Endodermal cell (in vitro differentiated cells): ENCODE results near the gene GPX8. TPM values are rescaled to one million over a fixed set of nuclear protein-coding genes. Genes with fewer than 3 reads are reported as not detected.
A peak's percentile ranks its signal among the peaks of the same experiment; 100 is the strongest.

ENCODE experiments used
- DNase-seq: peaks from one replicate; pipeline ENCODE4 v3.0.0-alpha.2; 2017
- H3K27ac ChIP-seq: 2 replicates; pipeline ENCODE4 v1.5.1; 2013; ENCODE audit warnings: mild to moderate bottlenecking, low read depth, low read length, moderate library complexity
- H3K27me3 ChIP-seq: 2 replicates; pipeline ENCODE4 v1.6.1; 2013; ENCODE audit warnings: mild to moderate bottlenecking, low read length, moderate library complexity; ENCODE audit not compliant: insufficient read depth, control insufficient read depth, poor library complexity, severe bottlenecking
- H3K36me3 ChIP-seq: 2 replicates; pipeline ENCODE4 v1.7.0; 2013; ENCODE audit warnings: mild to moderate bottlenecking, low read length, moderate library complexity; ENCODE audit not compliant: control insufficient read depth, insufficient read depth
- H3K4me1 ChIP-seq: one replicate; pipeline ENCODE4 v1.7.0; 2013; ENCODE audit warnings: low read length; ENCODE audit not compliant: control insufficient read depth, insufficient read depth
- H3K4me3 ChIP-seq: 2 replicates; pipeline ENCODE4 v1.5.1; 2013; ENCODE audit warnings: mild to moderate bottlenecking, low read length, moderate library complexity
- H3K9ac ChIP-seq: 2 replicates; pipeline ENCODE4 v1.6.1; 2013; ENCODE audit warnings: mild to moderate bottlenecking, low read length, moderate library complexity; ENCODE audit not compliant: poor library complexity, severe bottlenecking; ENCODE audit errors: extremely low read depth
- H3K9me3 ChIP-seq: 2 replicates; pipeline ENCODE4 v1.6.1; 2013; ENCODE audit warnings: mild to moderate bottlenecking, low read length, moderate library complexity; ENCODE audit not compliant: control insufficient read depth
- H3K27ac Mint-ChIP-seq: 2 replicates; pipeline ENCODE4 v1.8.0; 2020; ENCODE audit warnings: mixed read lengths
- H3K27me3 Mint-ChIP-seq: 2 replicates; pipeline ENCODE4 v1.8.0; 2021; ENCODE audit warnings: mild to moderate bottlenecking, mixed read lengths; ENCODE audit not compliant: insufficient read depth
- H3K36me3 Mint-ChIP-seq: 2 replicates; pipeline ENCODE4 v1.8.0; 2020; ENCODE audit warnings: low read depth, mixed read lengths
- H3K4me1 Mint-ChIP-seq: 2 replicates; pipeline ENCODE4 v1.8.0; 2020; ENCODE audit warnings: mixed read lengths
- H3K4me3 Mint-ChIP-seq: 2 replicates; pipeline ENCODE4 v1.8.0; 2020; ENCODE audit warnings: mild to moderate bottlenecking, moderate library complexity, mixed read lengths
- H3K9me3 Mint-ChIP-seq: 2 replicates; pipeline ENCODE4 v1.8.0; 2020; ENCODE audit warnings: mild to moderate bottlenecking, mixed read lengths
- CTCF ChIP-seq: fragments of 200-600 bp; sonication (generic); conservative IDR thresholded peaks from 2 replicates; pipeline ENCODE4 v1.5.0; 2021; ENCODE audit warnings: antibody characterized with exemption, mild to moderate bottlenecking
- WGBS, 2 experiments: methylation state at CpG; one replicate each; pipeline versions ENCODE4 v1.1.5 to v1.1.7; 2013; ENCODE audit warnings: missing lambda C conversion rate in 2 of 2, mixed read lengths in 1 of 2; ENCODE audit not compliant: insufficient coverage in 1 of 2, insufficient read length in 1 of 2; 5-methylcytosine and 5-hydroxymethylcytosine counted together
- total RNA-seq, 2 donors: library from RNA; stranded (reverse); fragmentation: NEBNext Ultra II Directional in 1 of 2; extraction: Animal tissue kit (Norgen Biotek cat#: 25700) in 1 of 2; gene quantifications; 2 replicates in 1 of 2; 3 replicates in 1 of 2; pipeline ENCODE4 v1.2.1, GENCODE V29; 2021

Gene GPX8
- total RNA-seq, 2 donors from 2014 or later: 47.9 to 68.9 TPM

- peaks cover 17% of the 10 kb centered on the region for H3K4me1 Mint-ChIP-seq
- no peak overlapping the region for H3K4me3 ChIP-seq
- 66 to 68% methylated on average over 4 of the region's 4 CpGs for WGBS, 2 experiments
Measured at GRCh38 chr5:55143624-55144023, 16.3 kb upstream of the GPX8 start.

GRCh38 chr5:55146080-55146479, 13.9 kb upstream of the GPX8 start:
- 95 to 100% methylated on average over 4 to 7 of the region's 8 CpGs for WGBS, 2 experiments
- Histone ChIP-seq H3K36me3 (no peaks in the 10 kb centered on the region), H3K4me3 (no peak overlapping the region), H3K9me3 (no peaks in the 10 kb centered on the region), H3K27ac (no peak overlapping the region), H3K9ac (no peak overlapping the region), H3K4me1 (no peaks in the 10 kb centered on the region), H3K27me3 (no peaks in the 10 kb centered on the region)
- Mint-ChIP-seq H3K36me3 (no peaks in the 10 kb centered on the region), H3K4me1 (peaks cover 13% of the 10 kb centered on the region), H3K9me3 (peaks cover 2% of the 10 kb centered on the region), H3K27ac (no peak overlapping the region), H3K27me3 (peaks cover 10% of the 10 kb centered on the region), H3K4me3 (no peak overlapping the region)
- no peak for TF ChIP-seq CTCF
- DNase-seq: no peak

More at GRCh38 chr5:55143624-55144023, 16.3 kb upstream of the GPX8 start:
- H3K9me3 ChIP-seq: no peaks in the 10 kb centered on the region
- Mint-ChIP-seq H3K27me3 (peaks cover 7% of the 10 kb centered on the region), H3K4me3 (no peak overlapping the region), H3K36me3 (no peaks in the 10 kb centered on the region), H3K9me3 (peaks cover 2% of the 10 kb centered on the region), H3K27ac (no peak overlapping the region)
- no peaks in the 10 kb centered on the region for H3K36me3 ChIP-seq
- no peaks in the 10 kb centered on the region for H3K27me3 ChIP-seq
- no peak for DNase-seq
- no peak overlapping the region for H3K9ac ChIP-seq
- H3K4me1 ChIP-seq: no peaks in the 10 kb centered on the region
- no peak for TF ChIP-seq CTCF
- H3K27ac ChIP-seq: no peak overlapping the region

GRCh38 chr5:55146543-55147151, 13.3 kb upstream of the GPX8 start:
- Mint-ChIP-seq H3K9me3 (peaks cover 2% of the 10 kb centered on the region), H3K27me3 (peaks cover 12% of the 10 kb centered on the region), H3K4me3 (no peak overlapping the region), H3K4me1 (peaks cover 13% of the 10 kb centered on the region), H3K27ac (no peak overlapping the region), H3K36me3 (no peaks in the 10 kb centered on the region)
- Histone ChIP-seq H3K27ac (no peak overlapping the region), H3K27me3 (no peaks in the 10 kb centered on the region), H3K9me3 (no peaks in the 10 kb centered on the region), H3K36me3 (no peaks in the 10 kb centered on the region), H3K4me1 (no peaks in the 10 kb centered on the region), H3K4me3 (no peak overlapping the region), H3K9ac (no peak overlapping the region)
- peak; percentile 98 for TF ChIP-seq CTCF
- 0 to 7% methylated on average over 6 to 10 of the region's 11 CpGs for WGBS, 2 experiments
- DNase-seq: peak; percentile 97
